HG02885 (cell line): ENCODE data around the gene ZNF343.
"Not testable (repeated sequence)": the region's sequence is repeated elsewhere in the genome, so short reads cannot be mapped to it uniquely, and the experiment has no call there.

Experiments used
- ATAC-seq: cut with Tn5 transposase; IDR thresholded peaks from one replicate; pipeline ENCODE4 v1.9.1; 2021; ENCODE audit warnings: mild to moderate bottlenecking; ENCODE audit not compliant: unreplicated experiment, poor library complexity

The ZNF343 gene

GRCh38 chr20:2522826-2523429, 14.2 kb upstream of the ZNF343 start:
- not testable (repeated sequence) for ATAC-seq

- no peak for ATAC-seq
Observed at GRCh38 chr20:2521369-2522305, 12.9 kb upstream of the ZNF343 start.

- no peak for ATAC-seq
Observed at GRCh38 chr20:2520617-2521016, 11.9 kb upstream of the ZNF343 start.

- ATAC-seq, result no peak
Observed at GRCh38 chr20:2519115-2519809, 10.5 kb upstream of the ZNF343 start.

GRCh38 chr20:2518558-2518957, 9.8 kb upstream of the ZNF343 start:
- no peak for ATAC-seq

GRCh38 chr20:2518096-2518495, 9.4 kb upstream of the ZNF343 start:
- no peak for ATAC-seq

GRCh38 chr20:2516399-2516798, 7.7 kb upstream of the ZNF343 start:
- ATAC-seq, result no peak

- ATAC-seq, result no peak
Observed at GRCh38 chr20:2515203-2515602, 6.5 kb upstream of the ZNF343 start.

GRCh38 chr20:2509794-2510193, 1.1 kb upstream of the ZNF343 start:
- no peak for ATAC-seq

- ATAC-seq, result no peak
Observed at GRCh38 chr20:2509468-2509781, 710 bp upstream of the ZNF343 start.

GRCh38 chr20:2507875-2508630, 662 bp downstream of the ZNF343 start:
- ATAC-seq, result no peak

GRCh38 chr20:2507464-2507863, 1.3 kb downstream of the ZNF343 start:
- ATAC-seq, result no peak

GRCh38 chr20:2506426-2506825, 2.3 kb downstream of the ZNF343 start:
- not testable (repeated sequence) for ATAC-seq

GRCh38 chr20:2504803-2505202, 3.9 kb downstream of the ZNF343 start:
- ATAC-seq, result not testable (repeated sequence)

GRCh38 chr20:2502808-2503384, 5.8 kb downstream of the ZNF343 start:
- ATAC-seq, result not testable (repeated sequence)

GRCh38 chr20:2485661-2486060, 23.1 kb downstream of the ZNF343 start:
- no peak for ATAC-seq

- ATAC-seq, result no peak
Observed at GRCh38 chr20:2485080-2485479, 23.6 kb downstream of the ZNF343 start.

- no peak for ATAC-seq
Observed at GRCh38 chr20:2483504-2483903, 25.2 kb downstream of the ZNF343 start.

GRCh38 chr20:2480381-2480780, 28.3 kb downstream of the ZNF343 start:
- no peak for ATAC-seq
